Transverse colon (tissue), 4 donors: ENCODE data around the gene PMF1.

ENCODE experiments used
- EP300 ChIP-seq: sonication (generic); formaldehyde crosslinking; IDR thresholded peaks from one replicate; pipeline ENCODE4 v1.6.1; 2017; ENCODE audit warnings: antibody characterized with exemption, low read depth
- POLR2A ChIP-seq: fragments of 450-650 bp; IDR thresholded peaks from one replicate; pipeline ENCODE4 v1.6.1; 2016; ENCODE audit warnings: antibody characterized with exemption, mild to moderate bottlenecking, moderate library complexity
- POLR2AphosphoS5 ChIP-seq, 3 donors: sonication (generic); formaldehyde crosslinking; IDR thresholded peaks; one replicate each; pipeline ENCODE4 v1.6.1; 2016; ENCODE audit warnings: antibody characterized with exemption in 3 of 3
- TF ChIP-seq, protein P1 (sequence below), 5 experiments: fragments of 200-600 bp in 3 of 5; fragments of 450-650 bp in 2 of 5; sonication (generic) in 3 of 5; IDR thresholded peaks; 1 replicate in 2 of 5; 2 replicates in 3 of 5; pipeline ENCODE4 v1.5.1; 2016 to 2017; ENCODE audit warnings: antibody characterized with exemption in 5 of 5, inconsistent platforms in 3 of 5, mild to moderate bottlenecking in 2 of 5, moderate library complexity in 1 of 5

DNA sequence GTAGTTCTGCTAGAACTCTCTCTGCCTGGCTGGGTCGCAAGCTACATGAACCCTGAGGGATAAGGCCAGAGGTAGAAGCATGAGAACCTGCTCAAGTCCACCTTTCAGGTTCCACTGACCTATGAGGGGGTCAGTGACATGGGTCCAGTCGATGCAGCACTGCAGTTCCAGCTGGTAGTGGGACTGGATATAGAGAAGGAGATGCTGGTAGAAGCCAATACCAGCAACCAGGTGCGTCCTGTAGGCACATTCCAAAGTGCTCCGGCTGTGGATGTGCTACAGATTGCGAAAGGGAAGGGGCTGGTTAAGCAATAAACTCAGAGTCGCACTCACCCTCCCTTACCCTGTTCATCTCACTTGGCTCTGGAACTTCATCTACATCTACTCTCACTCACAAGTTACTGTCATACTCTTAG is 64.2 kb downstream of the PMF1 start:
- TF ChIP-seq, protein P1, sequence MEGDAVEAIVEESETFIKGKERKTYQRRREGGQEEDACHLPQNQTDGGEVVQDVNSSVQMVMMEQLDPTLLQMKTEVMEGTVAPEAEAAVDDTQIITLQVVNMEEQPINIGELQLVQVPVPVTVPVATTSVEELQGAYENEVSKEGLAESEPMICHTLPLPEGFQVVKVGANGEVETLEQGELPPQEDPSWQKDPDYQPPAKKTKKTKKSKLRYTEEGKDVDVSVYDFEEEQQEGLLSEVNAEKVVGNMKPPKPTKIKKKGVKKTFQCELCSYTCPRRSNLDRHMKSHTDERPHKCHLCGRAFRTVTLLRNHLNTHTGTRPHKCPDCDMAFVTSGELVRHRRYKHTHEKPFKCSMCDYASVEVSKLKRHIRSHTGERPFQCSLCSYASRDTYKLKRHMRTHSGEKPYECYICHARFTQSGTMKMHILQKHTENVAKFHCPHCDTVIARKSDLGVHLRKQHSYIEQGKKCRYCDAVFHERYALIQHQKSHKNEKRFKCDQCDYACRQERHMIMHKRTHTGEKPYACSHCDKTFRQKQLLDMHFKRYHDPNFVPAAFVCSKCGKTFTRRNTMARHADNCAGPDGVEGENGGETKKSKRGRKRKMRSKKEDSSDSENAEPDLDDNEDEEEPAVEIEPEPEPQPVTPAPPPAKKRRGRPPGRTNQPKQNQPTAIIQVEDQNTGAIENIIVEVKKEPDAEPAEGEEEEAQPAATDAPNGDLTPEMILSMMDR (IDR thresholded peaks at IDR 0.05): no peak
- TF ChIP-seq POLR2A (no peak), POLR2AphosphoS5 (IDR thresholded peaks at IDR 0.05) (no peak), EP300 (no peak)
